T47D (cell line): Measurements from ENCODE around the gene SLC15A3.
A peak's percentile ranks its signal among the peaks of the same experiment; 100 is the strongest.

ENCODE experiments used
- DNase-seq, 2 experiments: peaks; one replicate each; pipeline versions ENCODE4 v3.0.0 to v3.0.0-alpha.2; 2011 to 2012; ENCODE audit warnings: low read depth in 1 of 2, low spot score in 1 of 2
- JUND ChIP-seq: IDR thresholded peaks from 2 replicates; pipeline ENCODE4 v1.6.1; 2012; ENCODE audit warnings: low read depth
- in situ Hi-C: cut with HindIII; loops from 2 replicates; pipeline ENCODE4 v1.10.0; 2016; ENCODE audit warnings: low sequenced_read_pairs, low pct_unique_long_range_greater_than_20kb

Gene SLC15A3

DNA sequence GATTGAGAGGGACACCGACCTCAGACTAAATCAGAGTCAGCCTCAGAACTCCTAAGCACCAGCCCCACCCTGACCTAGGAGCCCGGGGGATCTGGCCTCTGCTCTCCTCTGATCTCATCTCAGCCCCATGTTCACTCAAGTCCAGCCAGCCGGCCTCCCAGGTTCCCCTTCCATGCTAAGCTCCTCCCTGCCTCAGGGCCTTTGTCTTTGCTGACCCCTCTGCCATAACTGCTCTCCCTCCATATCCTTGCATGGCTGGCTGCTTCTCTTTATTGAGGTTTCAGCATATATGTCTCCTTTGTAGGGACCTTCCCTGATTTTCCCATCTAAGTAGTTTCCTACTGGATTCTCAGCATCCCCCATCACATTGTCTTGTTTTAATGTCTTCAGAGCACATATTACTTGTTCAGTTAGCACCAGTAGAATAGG, 780 bp upstream of the SLC15A3 start:
- TF ChIP-seq JUND, result no peak
- in situ Hi-C loops, result no loop called here
- DNase-seq, result no peak

- no peak for DNase-seq
- in situ Hi-C loops, result no loop called here
Measured at GRCh38 chr11:60951606-60951903, 421 bp downstream of the SLC15A3 start.

GRCh38 chr11:60950933-60951605, 907 bp downstream of the SLC15A3 start:
- TF ChIP-seq JUND, result no peak
- no peak for DNase-seq

More at GRCh38 chr11:60951606-60951903, 421 bp downstream of the SLC15A3 start:
- no peak for TF ChIP-seq JUND

GRCh38 chr11:60950024-60950423, 2.0 kb downstream of the SLC15A3 start:
- DNase-seq, result no peak
- in situ Hi-C loops, result no loop called here
- no peak for TF ChIP-seq JUND

More at GRCh38 chr11:60950933-60951605, 907 bp downstream of the SLC15A3 start:
- in situ Hi-C loops, result no loop called here

- in situ Hi-C loops, result no loop called here
- DNase-seq, result no peak
- TF ChIP-seq JUND, result no peak
Measured at GRCh38 chr11:60948250-60948649, 3.7 kb downstream of the SLC15A3 start.

DNA sequence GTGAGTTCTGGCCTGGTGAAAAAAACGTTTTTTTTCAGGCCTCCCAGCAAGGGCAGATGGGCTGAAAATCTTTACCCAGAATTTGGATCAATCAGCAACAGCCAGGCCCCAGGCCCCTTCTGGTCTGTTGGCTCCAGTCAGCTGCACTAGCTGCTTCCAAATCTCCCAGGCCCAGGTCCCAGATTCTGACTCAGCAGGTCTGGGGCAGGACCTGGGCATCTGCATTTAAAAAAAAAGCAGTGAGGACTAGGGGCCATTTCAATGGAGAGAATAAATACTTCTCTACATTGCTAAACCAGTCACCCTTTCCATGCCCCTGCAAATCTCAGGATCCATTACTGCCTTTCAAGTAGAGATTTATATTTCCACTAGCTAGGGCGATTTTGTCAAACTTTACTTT, 4.3 kb downstream of the SLC15A3 start:
- in situ Hi-C loops, result no loop called here
- TF ChIP-seq JUND, result no peak
- no peak for DNase-seq

- TF ChIP-seq JUND, result no peak
- in situ Hi-C loops, result no loop called here
- no peak for DNase-seq
Measured at GRCh38 chr11:60946601-60947264, 5.2 kb downstream of the SLC15A3 start.

DNA sequence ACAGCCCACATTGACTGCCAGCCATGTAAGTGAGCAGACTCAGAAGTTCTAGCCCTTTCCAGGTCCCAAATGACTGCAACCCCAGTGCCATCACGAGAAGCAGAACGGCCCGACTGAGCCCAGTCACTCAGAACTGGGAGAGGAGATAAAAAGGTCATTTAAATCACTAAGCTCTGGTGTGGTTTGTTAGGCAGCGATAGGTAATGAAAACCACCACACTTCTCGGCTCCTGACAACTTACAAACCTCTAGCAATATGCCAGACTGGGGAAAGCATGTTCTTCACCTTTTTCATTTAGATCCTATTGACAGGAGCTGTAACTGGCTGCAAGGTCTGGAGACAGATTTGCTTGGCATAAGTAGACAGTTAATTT, 6.7 kb downstream of the SLC15A3 start:
- in situ Hi-C loops, result no loop called here
- no peak for TF ChIP-seq JUND
- no peak for DNase-seq

DNA sequence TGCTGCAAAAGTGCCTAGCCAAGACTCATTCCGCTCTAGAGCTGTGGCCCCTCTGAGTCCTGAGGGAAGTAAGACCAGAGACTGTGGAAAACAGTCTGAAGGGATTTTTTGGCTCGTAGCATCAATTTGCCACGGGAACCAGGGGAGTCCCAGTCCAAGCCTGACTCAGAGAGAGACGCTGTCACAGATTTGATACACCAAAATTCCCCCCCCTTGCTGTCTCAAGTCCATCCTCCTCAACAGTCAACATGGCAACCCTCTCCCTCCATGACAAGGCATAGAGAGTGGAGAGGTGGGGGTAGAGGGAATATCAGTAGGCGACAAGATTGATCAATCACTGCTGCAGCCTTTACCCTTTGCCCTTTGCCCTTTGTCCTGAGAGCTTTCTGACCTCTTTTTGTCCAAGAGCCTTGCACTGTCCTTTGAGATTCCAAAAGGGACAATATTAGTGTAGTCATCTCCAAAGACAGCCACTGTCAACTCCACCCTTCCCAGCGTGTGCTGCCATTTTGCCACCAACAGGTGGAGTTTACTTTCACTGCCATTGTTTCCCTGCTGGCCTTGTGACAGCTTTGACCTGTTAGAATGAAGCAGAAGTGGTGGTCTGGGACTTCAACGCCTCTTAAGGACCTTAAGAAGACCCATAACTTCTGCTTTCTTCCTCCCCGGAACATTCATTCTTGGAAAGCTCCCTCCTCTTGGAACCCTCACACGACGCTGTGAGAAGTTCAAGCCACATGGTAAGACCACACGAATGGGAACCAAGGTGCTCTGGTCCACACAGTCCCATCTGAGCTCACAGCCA, 7.3 kb downstream of the SLC15A3 start:
- no peak for DNase-seq
- no peak for TF ChIP-seq JUND
- in situ Hi-C loops, result no loop called here

DNA sequence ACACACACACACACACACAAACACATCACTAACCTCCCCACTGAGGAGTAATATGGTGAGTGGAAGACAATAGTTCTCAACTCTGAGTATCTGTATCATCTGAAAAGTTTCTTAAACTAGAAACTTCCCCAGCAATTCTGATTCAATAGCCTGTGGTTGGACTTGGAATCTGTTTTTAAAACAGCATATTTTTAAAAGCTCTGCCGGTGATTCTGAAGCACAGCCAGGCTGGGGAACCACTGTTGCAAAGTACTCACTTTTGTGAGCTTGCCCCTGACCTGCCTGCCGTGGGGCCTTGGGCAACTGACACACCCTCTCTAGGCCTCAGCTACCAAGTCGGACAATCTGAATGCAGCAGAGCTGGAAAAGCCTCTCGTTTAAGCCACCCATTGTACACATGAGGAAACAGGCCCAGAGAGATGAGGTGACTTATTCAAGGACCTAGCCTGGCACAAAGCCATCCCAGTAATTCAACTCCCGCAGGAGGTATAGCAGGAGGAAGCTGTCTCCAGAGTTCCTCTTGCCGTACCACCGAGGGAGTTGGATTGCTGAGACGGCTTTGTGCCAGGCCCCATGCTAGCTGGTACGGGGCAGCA, 8.9 kb downstream of the SLC15A3 start:
- in situ Hi-C loops, result no loop called here
- DNase-seq, result peak; percentile 89 to 100
- TF ChIP-seq JUND, result no peak; the same call in 1 of the 2 replicates

- TF ChIP-seq JUND, result peak; percentile 82
- in situ Hi-C loops, result no loop called here
- DNase-seq, result peak; percentile 89 to 99
Measured at GRCh38 chr11:60942219-60942618, 9.8 kb downstream of the SLC15A3 start.

DNA sequence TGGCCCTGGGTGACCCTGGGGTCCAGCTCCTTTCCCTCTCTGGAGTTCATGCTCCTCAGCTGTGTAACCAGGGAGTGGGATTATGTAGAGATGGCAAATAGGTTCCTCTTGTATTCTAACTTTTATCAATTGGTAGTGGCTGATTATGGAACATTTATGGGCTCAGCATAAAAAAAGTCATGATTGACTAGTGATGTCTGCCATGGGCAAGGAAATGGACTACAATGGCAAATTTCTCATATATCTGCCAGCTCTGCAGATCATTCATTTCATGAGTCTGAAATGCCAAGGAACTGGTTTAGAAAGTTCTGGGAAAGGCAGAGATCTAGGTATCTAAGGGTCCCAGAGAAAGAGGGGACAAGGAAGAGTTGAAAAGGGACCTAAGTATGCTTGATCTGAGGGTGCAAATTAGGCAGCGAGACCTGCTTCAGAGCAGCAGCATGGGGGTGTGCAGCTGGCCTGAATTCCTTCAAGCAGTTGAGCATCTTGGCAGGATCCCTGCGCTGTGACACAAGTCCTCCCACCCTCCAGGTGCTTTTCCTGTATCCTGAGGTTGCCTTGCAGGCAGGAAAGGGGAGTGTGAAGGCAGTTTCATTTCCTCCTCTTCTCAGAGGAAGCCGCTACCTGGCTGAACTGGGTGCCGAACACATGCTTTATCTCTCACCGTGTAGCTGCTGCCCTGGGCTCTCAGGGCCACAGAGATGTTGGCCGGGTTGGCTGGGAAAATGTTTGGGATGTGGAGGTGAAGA, 10.4 kb downstream of the SLC15A3 start:
- in situ Hi-C loops, result no loop called here
- peak; percentile 65 to 88 for DNase-seq
- TF ChIP-seq JUND, result no peak
